ENCODE data around the gene PHACTR1.
"Not testable (repeated sequence)": the region's sequence is repeated elsewhere in the genome, so short reads cannot be mapped to it uniquely, and the experiment has no call there.

Gene PHACTR1

DNA sequence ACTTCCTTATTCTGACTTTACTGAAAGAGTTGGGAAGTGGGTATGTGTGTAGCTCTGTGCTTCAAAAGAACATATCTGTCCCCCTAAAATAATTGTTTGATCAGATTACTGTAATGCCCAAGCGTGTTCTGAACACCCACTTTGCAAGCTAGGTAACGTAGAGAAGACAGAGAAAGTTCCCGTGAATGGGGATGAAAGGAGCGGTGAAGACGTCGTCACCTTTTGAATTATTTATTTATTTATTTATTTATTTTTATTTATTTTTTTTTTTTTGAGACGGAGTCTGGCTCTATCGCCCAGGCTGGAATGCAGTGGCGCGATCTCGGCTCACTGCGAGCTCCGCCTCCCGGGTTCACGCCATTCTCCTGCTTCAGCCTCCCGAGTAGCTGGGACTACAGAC, 228.0 kb downstream of the PHACTR1 start:
- not testable (repeated sequence) for DNase-seq (ENCODE audit: low read depth in 3 of 3, low spot score in 1 of 3)

DNA sequence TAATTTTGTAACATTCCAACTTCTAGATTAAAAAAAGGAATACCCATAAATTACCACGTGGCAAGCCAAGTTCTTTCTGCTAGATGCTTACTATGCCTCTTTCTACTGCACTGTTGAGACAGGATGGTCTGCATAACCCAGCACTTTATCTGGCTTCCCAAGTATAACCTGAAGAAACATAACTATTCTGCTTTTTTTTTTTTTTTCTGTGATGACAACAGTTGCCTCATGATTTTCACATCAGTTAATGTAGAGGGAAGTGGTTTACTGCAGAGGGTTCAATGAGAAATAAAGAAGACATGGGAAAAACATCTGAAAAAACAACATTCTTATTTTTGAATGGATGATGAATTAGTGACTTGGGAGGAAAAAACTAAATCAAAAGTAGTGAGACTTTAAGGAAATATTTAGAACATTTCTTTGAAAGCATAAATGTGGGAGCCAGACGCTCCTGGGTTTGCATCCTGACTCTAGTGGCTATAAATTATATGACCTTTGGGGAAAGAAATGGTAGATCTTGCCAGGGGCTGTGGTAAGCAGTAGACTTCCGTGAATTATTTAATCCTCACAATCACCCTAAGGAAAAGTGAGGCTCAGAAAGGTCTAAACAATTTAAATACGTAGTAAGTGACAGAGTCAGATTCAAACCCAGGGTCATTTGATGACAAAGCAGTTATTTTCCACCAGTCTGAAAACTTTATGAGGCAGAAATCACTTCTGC, 230.7 kb downstream of the PHACTR1 start:
- DNase-seq (ENCODE audit: low read depth in 3 of 3, low spot score in 1 of 3) = no peak

DNA sequence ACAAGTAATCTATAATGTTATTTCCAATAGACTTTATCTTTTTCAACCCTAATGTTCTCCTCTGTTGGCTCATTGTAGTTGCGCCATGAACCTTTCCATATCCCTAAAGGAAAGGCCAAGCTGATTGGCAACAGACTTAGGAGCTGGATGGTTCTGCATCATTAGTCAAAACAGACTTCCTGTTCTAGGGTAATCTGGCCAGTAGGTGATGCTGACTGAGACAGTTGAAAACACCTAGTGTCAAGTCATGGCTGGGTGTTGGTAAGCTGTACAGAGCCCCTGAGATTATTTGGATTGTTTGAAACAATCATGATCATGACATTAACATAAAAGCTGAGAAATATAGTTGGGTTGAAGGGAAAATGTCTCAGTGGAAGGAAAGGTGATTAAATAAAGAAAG, 231.4 kb downstream of the PHACTR1 start:
- DNase-seq (ENCODE audit: low read depth in 3 of 3, low spot score in 1 of 3) = no peak

DNA sequence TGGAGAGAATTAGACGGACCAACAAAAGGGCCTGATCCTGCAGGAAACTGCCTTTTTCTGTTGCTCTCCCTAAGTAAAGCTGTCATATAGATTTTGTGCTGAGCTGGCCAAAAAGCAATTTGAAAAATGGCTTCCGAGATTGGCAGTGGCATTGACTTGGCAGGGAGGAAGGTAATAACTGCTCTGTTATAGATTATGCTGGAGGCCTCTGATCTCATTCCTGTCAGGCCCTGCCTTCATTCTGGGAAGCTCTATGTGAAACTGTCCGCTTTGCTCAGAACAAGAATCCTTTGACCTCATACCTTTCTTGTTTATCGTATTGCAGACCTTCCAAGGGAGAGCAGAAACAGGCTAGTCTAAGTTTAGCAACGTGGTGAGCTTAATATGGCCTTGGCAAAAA, 234.4 kb downstream of the PHACTR1 start:
- DNase-seq (ENCODE audit: low read depth in 3 of 3, low spot score in 1 of 3) = no peak

DNA sequence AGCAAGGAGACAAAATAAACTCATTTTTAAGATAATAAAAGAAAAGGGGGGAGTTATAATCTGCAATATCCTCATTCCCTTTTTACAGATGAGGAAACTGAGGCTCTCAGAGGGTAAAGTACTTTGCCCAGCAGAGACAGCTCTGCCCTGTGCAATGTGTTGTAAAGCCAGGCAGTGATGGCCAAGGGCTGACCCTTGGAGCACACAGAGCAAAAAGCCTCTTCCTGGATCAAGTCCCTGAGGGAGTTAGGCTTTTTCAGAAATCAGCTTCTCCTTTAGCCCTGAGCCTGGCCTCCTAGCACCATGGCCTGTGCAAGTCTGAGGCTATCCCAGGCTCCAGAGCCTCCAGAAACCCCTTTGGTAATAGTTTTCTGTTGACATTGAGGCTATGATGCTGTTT, 234.8 kb downstream of the PHACTR1 start:
- no peak for DNase-seq (ENCODE audit: low read depth in 3 of 3, low spot score in 1 of 3)

DNA sequence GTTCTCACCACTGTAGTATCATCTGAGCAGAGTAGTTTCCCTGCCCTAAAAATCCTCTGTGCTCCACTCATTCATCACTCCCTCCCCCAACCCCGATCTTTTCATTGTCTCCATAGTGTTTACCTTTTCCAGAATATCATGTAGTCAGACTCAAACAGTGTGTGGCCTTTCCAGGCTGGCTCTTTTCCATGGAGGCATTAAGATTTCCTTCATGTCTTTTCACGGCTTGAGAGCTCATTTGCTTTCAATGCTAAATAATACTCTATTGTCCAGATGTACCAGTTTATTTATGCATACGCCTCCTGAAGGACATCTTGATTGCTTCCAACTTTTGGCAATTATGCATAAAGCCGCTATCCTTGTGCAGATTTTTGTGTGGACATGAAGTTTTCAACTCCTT, 235.8 kb downstream of the PHACTR1 start:
- DNase-seq (ENCODE audit: low read depth in 3 of 3, low spot score in 1 of 3) = no peak

DNA sequence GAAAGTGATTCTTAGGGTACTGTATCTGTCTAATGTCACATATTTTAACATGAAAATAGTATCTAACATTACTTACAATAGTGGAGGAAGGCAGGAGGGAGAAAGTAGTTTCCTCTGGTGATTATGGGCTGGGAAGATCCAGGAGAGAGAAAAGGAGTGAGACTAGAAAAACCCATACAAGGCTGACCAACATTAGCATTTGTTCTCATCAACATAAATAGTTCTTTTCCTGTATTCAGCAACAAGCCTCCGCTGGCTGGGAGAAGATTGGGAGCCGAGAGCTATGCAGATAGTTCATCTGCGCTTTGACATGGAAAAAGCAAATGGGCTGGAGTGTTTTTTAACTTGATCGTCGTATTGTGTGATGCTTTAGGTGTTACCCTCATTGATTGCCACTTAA, 239.4 kb downstream of the PHACTR1 start:
- DNase-seq (ENCODE audit: low read depth in 3 of 3, low spot score in 1 of 3) = no peak

DNA sequence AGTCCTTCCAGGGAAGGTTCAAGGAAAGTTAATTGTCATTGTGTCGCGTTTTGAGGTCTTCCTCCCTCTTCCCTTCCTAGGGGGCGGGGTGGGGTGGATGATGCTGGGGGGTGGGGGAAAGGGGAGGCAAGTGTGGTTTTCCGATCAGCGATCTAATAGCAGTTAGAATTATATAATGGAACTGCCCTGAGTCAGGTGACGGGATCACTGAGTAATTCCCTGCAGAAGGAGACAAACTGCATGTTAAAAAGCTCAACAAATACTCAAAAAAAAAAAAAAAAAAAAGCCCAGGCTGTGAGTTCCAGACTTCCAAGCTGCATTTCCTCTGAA, 240.4 kb downstream of the PHACTR1 start:
- no peak for DNase-seq (ENCODE audit: low read depth in 3 of 3, low spot score in 1 of 3)

DNA sequence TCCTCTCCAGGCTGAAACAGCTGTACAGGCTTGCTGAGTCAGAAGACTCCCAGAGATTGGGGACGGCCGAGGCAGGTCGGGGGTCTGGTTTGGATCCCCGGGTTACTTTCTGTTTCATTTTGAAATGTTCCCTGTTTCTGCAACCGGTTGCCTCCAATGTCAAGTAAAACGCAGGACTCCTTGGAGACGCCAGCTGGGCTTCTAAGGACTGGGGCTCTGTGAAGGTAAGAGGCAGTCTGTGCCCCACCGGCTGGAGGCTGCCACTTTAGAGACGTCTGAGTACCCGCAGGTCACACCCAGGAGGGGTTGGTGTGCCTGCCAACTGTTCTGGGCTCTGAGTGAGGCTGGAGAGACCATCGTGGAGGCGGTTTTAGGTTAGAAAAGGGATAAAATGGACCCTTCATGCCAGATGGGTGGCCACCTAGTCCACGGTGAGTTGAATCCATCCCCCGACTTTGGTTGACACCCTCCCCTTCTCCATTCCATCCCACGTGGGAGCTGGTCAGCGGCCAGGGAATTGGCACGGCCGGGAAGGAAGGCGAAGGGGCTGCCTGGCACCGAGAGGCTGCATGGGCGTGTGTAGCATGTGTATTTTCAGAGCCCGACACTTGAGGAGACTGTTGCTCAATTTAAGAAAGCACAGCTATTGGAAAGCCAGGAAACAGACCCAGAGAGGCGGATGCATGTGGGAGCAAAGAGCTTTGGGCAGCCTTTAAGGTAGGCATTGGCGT, 240.9 kb downstream of the PHACTR1 start:
- DNase-seq (ENCODE audit: low read depth in 3 of 3, low spot score in 1 of 3) = peak in 1 of 3 donors; percentile 3

DNA sequence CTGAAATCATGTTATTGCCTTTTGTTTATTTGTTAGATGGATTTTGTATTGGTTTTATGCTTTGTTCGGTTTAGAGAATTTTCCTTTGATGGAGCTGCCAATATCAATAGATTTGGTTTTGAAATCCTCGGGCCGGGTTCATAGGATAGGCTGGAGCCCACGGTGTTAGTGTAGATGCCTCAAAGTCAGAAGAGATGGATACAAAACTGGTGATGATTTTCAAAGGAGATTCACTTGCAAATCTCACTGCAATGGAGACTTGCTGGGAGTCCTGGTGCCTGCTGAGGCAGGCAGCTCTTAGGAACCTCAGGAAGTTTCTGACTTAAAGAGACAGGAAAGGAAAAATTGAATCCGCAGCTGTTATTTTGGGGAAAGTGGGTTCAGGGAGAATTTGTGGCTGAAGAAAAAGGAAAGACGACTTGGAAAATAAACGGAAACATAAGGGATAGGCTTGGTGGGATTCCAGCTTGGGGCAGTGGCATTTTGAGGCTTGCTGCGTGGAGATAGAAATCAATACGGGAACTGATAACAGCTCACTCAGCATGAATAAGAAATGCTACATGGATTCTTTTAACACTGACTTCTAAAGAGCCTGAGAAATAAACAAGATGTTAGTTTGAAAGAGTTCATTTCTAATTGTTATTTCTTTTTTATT, 241.6 kb downstream of the PHACTR1 start:
- no peak for DNase-seq (ENCODE audit: low read depth in 3 of 3, low spot score in 1 of 3)

DNA sequence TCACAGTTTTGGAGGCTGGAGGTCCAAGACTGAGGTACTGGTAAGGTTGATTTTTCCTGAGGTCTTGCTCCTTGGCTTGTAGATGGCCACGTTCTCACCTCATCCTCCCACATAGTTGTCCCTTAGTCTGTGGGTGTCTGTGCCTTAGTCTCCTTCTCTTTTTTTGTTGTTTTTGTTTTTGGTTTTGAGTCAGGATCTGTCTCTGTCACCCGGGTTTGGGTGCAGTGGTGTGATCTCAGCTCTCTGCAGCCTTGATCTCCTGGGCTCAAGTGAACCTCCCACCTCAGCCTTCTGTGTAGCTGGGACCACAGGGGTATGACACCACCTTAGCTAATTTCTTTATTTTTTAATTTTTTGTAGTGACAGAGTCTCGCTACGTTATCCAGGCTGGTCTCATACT, 245.2 kb downstream of the PHACTR1 start:
- no peak for DNase-seq (ENCODE audit: low read depth in 3 of 3, low spot score in 1 of 3)

DNA sequence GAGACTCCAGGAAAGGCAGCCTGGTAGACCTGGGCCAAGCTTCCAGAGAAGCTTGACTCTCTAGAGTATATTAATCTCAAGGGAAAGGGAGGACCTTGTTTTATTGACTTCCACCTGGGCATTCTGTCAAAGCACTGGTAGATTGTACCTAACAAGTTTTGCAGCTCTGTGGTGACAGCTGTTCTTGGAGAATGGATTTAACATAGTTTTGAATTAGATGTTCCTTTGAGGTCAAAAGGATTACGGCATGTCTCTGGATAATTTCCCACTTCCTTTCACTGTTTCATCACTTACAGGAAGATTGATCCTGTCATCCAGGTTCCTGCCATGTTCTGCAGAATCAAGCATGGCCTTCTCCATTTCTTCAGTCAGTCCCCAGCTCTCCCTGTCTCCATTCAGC, 246.0 kb downstream of the PHACTR1 start:
- no peak for DNase-seq (ENCODE audit: low read depth in 3 of 3, low spot score in 1 of 3)

DNA sequence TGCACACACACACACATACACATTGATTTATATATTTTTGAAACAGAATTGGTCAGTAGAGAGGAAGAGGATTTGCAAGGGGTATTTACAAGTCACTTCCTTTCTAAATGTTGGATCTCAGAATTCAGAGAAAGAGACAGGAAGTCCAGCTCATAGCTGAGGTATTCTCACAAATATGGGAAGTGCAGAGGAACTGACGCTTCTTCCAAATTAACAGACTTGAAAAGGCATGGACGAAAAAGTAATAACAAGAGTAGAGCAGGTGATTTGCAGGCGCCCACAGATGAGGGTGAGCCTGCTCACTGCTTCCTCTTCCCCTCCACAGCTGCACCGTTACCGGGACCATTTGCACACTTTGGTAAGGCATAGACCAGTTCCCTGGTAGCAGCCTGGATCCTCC, 246.4 kb downstream of the PHACTR1 start:
- DNase-seq (ENCODE audit: low read depth in 3 of 3, low spot score in 1 of 3) = no peak

DNA sequence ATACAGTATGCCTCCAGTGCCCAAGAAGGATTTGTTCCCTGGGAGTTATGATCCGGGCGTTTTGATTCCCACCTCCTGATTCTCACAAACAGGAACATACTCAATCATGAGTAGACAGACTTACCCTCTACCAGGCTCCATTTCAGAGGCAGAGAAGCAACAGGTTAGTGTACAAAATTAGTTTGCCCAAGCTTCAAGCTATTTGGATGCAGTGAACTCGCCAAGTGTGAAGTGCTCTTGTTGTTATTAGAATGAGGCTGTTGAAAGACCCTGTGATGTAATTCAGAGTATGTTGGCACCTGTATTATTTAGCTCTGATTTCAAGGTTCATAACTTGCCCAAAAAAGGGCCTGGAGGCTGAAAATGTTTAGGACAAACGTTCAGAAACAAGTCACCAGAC, 247.0 kb downstream of the PHACTR1 start:
- no peak for DNase-seq (ENCODE audit: low read depth in 3 of 3, low spot score in 1 of 3)

DNA sequence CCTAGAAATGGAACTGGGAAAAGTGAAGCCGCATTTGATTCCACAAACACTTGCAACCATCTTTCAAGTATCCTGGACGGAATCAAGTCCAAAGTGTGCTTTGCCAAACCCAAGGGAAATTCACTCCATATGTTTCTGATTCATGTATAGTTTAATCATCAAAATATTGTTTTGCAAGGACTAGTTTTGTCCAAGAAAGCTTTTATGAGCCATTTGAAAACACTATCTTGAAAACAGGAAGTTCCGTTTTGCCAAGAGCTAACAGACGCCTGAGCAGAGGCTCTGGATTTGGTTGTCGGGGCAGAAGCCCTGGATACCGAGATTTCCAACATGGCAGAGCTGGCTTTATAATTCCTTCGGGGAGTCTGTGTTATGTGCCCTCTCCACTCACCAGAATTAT, 251.1 kb downstream of the PHACTR1 start:
- no peak for DNase-seq (ENCODE audit: low read depth in 3 of 3, low spot score in 1 of 3)

DNA sequence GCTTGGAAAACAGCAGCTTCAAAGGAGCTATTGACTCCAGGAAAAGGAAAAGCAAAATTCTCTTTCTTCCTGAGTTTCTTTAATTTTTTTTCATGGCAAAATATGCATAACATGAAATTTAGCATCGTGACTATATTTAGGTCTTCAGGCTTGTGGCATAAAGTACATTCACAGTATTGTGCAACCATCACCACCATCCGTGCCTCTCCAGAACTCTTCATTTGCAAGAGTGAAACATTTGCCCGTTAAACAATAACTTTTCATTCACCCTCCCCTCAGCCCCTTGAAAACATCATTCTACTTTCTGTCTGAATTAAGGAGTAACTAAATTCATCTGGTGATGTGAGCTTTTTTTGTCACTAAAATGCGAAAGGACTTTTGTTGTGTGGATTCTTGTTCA, 251.7 kb downstream of the PHACTR1 start:
- DNase-seq (ENCODE audit: low read depth in 3 of 3, low spot score in 1 of 3) = no peak

DNA sequence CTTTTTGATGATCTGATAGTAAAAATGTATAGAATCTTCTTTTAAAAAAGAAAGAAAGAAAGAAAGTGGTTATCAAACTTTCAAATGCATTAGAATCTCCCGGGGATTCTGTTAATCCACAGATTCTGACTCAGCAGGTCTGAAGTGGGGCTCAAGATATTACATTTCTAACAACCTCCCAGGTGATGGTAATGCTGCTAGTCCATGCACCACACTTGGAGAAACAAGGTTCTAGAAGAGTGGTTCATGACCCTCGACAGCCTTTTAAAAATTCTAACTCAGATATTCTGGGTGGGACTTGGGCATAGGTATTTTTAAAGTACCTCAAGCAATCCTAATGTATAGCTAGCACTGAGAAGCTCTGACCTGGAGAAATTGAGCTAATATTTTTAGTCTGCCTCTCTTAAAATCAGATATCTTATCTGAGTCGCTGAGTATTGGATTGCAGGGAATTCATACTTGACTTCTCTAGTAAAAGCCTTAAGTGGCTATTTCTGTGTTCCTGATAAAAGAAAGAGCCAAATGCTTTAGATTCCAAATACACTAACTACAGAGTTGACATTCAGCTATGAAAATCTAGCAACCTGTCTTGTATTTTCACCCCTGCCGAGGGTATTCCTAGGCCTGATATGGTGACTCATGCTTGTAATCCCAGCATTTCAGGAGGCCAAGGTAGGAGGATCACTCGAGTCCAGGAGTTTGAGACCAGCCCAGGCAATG, 252.4 kb downstream of the PHACTR1 start:
- no peak for DNase-seq (ENCODE audit: low read depth in 3 of 3, low spot score in 1 of 3)

DNA sequence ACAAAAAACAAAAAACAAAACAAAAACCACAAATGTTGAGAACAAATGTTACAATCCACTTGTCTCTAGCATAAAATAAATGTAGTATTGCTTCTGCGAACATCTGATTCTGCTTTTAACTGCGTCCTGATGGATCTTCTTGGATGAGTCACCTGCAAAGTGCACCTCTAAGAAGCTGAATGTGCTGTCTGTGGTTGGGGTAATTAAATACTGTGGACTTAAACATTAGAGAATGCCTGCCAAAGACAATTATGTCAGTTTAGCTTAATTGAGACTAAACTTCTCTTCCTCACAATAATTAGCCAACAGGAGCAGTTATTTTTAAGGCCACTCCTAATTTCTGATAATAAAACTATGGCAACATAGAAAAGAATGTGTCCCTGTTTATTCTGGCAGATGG, 253.4 kb downstream of the PHACTR1 start:
- DNase-seq (ENCODE audit: low read depth in 3 of 3, low spot score in 1 of 3) = no peak

DNA sequence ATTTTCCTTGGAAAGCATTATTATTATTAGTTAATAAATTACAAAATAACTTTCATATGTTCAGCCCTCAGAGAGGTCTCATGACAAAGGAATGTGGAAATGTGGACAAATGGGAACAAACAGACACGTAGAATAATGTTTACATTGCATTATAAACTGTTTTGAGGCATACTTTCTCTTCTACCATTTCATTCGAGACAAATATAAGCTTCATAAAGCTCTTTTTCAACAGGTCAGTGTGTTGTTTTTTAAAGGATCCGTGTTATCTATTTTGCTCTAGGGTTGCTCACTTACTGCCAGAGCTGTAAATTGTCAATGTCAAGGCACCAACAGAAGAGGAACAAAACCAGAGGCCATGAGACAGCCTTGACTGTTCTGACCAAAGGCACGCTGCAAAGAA, 256.8 kb downstream of the PHACTR1 start:
- DNase-seq (ENCODE audit: low read depth in 3 of 3, low spot score in 1 of 3) = no peak

DNA sequence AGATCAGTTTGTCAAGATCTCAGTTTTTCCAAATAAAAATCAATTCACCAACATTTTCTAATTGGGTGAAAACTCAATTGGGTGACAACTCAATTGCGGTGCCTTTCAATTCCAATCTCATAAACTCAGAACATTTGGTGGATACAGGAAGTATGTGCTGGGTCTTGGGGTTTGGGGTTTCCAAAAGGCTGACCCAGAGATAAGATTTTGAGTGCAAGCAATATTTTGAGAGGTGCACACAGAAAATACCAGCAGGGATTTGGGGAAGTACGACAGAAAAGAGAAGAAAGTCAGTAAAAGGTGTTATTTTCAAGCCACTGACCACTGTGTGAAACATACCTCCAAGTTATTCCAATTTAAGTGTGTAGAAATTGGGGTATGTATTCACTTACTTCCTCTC, 258.0 kb downstream of the PHACTR1 start:
- DNase-seq (ENCODE audit: low read depth in 3 of 3, low spot score in 1 of 3) = no peak

DNA sequence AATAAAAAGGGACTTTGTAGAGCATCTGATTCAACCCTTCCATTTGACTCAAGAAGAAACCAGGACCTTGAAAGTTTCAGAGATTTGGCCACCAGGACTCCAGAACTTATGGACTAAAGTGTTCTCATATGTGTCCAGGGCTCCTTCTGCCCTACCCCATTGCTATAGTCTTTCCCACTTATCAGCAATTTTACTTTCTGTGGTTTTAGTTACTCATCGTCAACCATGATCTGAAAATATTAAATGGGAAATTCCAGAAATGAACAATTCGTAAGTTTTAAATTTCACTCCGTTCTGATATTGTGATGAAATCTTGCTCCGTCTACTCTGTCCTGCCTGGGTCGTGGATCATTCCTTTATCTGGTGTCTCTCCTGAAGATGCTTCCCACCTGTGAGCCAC, 259.8 kb downstream of the PHACTR1 start:
- DNase-seq (ENCODE audit: low read depth in 3 of 3, low spot score in 1 of 3) = no peak

DNA sequence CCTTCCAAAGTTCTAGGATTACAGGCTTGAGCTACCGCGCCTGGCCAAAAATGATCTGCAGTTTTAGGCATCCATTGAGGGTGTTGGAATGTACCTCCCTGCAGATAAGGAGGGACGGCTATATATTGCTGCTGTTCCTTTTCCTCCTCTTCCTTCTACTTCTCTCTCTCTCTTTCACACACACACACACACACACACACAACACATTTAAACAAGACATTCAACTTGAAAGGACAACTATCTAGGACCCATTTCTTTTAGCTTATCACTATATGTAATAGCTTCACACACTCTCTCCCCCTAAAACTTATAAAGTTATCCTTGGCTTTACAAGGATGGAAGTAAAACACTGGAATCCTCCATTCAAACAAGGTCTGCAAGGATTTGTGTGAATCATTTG, 260.6 kb downstream of the PHACTR1 start:
- no peak for DNase-seq (ENCODE audit: low read depth in 3 of 3, low spot score in 1 of 3)

All from stimulated activated CD4-positive, alpha-beta T cell treated with anti-CD3 and anti-CD28 coated beads, TNF-alpha, amount 100 ng/mL, for 1 hour (primary cell).